GM21786 (cell line): ENCODE results near the gene HAUS8.
"Not testable (repeated sequence)": the region's sequence is repeated elsewhere in the genome, so short reads cannot be mapped to it uniquely, and the experiment has no call there.

Source experiments
- ATAC-seq: cut with Tn5 transposase; IDR thresholded peaks from one replicate; pipeline ENCODE4 v1.9.1; 2021; ENCODE audit not compliant: unreplicated experiment

The HAUS8 gene

DNA sequence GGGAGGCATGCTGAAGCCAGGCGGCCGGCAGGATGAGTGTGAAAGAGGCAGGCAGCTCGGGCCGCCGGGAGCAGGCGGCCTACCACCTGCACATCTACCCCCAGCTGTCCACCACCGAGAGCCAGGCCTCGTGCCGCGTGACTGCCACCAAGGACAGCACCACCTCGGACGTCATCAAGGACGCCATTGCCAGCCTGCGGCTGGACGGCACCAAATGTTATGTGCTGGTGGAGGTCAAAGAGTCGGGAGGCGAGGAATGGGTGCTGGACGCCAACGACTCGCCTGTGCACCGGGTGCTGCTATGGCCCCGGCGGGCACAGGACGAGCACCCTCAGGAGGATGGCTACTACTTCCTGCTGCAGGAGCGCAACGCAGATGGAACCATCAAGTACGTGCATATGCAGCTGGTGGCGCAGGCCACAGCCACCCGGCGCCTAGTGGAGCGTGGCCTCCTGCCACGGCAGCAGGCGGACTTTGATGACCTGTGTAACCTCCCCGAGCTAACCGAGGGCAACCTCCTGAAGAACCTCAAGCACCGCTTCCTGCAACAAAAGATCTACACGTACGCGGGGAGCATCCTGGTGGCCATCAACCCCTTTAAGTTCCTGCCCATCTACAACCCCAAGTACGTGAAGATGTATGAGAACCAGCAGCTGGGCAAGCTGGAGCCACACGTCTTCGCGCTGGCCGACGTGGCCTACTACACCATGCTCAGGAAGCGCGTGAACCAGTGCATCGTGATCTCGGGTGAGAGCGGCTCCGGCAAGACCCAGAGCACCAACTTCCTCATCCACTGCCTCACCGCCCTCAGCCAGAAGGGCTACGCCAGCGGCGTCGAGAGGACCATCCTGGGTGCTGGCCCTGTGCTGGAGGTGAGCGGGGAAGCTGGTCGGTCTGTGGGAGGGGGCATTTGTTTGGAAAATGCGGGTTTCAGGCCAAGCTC, 26.7 kb upstream of the HAUS8 start:
- no peak for ATAC-seq

DNA sequence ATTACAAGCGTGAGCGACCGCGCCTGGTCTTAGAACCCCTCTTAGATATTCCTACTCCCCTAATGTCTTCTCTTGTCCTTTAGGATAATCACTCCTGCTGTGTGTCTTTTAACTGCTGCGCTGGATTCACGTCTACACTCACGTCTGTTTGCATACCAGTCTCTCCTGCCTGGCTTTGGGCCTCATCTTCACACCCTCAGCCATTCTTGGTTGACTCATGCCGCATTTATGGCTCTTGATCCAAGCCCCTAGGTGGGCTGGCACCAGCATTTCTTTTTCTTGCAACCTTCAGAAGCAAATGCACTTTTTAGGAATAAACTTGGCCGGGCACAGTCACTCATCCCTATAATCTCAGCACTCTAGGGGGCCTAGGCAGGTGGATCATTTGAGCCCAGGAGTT, 23.1 kb upstream of the HAUS8 start:
- no peak for ATAC-seq

GRCh38 chr19:17097593-17098126, 22.4 kb upstream of the HAUS8 start:
- ATAC-seq, result no peak

GRCh38 chr19:17095141-17095919, 20.1 kb upstream of the HAUS8 start:
- ATAC-seq, result no peak

DNA sequence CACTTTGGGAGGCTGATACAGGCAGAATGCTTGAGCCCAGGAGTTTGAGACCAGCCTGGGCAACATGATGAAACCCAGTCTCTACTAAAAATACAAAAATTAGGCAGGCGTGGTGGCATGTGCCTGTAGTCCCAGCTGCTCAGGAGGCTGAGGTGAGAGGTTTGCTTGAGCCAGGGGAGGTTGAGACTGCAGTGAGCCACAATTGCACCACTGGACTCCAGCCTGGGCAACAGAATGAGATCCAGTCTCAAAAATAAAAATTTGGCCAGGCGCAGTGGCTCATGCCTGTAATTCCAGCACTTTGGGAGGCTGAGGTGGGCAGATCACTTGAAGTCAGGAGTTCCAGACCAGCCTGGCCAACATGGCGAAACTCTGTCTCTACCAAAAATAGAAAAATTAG, 19.4 kb upstream of the HAUS8 start:
- not testable (repeated sequence) for ATAC-seq

DNA sequence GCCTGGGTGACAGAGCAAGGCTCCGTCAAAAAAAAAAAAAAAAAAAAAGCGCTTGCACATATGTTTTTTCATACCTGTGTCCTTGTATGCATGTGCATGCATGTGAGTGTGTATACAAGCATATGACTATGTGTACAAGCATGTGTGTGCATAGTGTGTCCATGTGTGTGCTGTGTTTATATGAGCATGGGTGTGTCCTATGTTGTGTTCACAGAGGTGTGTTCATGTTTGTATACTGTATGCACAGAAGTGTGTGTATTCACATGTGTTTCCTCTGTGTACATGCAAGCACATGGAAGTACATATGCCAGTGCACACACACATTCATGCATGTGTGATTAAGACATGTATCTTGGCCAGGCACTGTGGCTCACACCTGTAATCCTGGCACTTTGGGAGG, 17.4 kb upstream of the HAUS8 start:
- ATAC-seq, result no peak

GRCh38 chr19:17091758-17092333, 16.6 kb upstream of the HAUS8 start:
- no peak for ATAC-seq

GRCh38 chr19:17090583-17090982, 15.3 kb upstream of the HAUS8 start:
- no peak for ATAC-seq

DNA sequence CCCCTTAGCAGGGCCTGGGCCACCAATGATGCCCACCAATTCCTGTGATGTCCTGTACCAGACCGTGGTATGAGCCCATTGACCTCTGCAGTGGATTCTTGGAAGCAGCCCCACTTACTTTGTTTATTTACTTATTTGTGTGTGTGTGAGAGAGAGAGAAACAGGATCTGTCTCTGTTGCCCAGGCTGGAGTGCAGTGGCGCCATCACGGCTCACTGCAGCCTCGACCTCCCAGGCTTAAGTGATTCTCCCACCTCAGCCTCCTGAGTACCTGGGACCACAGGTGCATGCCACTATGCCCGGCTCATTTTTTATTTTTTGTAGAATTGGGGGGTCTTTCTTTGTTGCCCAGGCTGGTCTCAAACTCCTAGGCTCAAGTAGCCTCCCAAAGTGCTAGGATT, 13.3 kb upstream of the HAUS8 start:
- no peak for ATAC-seq

- ATAC-seq, result no peak
These were observed 11.6 kb upstream of the HAUS8 start for GRCh38 chr19:17086834-17087233.

DNA sequence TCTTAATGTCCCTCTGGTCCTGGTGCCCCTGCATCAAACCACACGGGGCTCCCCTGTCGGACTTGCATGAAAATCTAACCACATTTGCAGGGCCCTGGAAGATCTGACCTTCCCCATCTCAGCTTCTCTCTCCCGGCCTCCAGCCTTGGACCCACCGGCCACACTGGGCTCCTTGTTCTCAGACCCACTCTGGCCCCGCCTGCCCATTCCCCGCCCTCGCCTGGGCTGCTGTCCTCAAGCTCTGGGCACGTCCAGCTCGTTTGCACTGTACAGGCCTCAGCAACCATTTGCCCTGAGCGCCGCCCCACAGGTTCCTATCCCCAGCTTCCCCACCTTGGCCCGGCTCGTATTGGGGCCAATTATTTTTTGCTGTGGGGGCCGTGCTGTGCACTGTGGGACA, 10.9 kb upstream of the HAUS8 start:
- ATAC-seq, result no peak

DNA sequence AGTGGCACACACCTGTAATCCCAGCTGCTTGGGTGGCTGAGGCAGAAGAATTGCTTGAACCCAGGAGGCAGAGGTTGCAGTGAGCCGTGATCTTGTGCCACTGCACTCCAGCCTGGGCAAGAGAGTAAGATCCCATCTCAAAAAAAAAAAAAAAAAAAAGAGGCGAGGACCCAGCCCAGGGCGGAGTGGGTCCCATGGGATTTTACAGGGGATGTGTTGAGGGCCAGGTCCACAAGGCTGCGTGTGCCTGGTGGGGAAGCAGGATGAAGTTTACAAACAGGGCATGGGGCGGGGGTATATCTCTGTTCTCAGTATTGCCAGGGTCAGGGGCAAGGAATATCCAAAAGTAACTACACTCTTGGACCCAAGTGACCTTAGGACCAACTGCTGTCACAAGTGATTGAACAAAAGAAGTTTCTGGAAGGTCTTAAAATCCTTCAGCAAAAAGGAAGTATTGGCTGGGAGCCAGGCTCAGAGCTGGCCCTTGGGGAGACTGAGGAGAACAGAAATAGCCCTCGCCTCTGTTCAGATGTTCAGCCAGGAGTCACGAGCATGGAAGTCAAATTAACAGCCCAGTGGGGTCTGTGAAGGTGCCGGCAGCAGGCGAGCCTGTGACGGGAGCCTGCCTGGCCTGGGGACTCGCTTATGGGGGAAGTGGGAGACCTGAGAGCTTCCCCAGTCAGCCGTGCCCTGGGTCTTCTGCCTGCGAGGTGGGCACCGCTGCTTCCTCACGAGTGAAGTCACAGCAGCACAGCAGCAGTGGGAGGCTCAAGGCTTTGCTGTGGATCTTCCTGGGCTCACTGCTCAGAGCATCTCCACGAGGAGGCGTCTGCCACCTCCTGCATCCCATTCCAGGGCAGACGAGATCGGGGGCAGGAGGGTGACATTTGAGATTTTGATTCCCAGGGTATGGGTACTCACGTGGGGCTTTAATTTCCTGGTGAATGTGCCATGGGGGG, 6.7 kb upstream of the HAUS8 start:
- no peak for ATAC-seq

DNA sequence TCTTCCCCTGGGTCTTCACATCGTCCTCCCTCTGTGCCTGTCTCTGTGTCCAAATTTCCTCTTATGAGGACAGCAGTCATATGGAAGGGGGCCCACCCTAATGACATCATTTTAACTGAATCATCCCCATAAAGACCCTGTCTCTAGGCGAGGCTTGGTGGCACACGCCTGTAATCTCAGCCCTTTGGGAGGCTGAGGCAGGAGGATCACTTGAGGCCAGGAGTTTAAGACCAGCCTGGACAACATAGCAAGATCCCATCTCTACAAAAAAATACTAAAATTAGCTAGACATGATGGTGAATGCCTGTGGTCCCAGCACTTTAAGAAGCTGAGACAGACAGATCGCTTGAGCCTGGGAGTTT, 5.2 kb upstream of the HAUS8 start:
- no peak for ATAC-seq

GRCh38 chr19:17079710-17080439, 4.6 kb upstream of the HAUS8 start:
- no peak for ATAC-seq

GRCh38 chr19:17078920-17079709, 3.9 kb upstream of the HAUS8 start:
- no peak for ATAC-seq

DNA sequence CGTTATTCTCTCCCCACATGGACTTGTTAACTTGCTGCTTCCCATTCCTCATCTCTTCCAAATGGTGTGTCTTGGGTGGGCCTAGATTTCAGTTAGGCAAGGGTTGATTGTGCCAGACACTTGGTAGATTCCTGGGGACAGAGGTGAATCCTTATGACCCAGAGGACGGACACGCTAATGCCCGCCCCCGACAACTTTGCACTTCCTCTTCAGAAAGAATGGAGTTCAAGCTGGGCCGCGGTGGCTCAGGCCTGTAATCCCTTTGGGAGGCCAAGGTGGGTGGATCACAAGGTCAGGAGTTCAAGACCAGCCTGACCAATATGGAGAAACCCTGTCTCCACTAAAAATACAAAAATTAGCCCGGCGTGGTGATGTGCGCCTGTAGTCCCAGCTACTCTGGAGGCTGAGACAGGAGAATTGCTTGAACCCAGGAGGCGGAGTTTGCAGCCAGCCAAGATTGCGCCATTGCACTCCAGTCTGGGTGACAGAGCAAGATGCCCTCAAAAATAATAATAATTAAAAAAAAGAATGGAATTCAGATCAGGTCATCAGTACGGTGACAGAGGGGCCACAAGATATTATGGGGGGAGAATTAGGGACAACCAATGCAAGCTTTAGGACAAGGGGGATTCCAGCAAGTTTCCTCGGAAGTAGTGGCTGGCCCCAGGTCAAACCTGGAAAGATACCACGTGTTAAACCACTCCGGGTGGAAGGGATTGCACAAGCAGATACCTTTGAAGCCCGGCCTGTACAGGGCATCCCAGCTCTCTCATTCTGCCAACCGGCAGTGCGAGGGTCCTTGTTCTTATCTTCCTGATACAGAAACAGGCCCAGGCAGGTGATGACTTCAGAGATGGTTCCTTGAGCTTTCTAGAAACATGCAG, 3.0 kb upstream of the HAUS8 start:
- ATAC-seq, result no peak

GRCh38 chr19:17077447-17078028, 2.3 kb upstream of the HAUS8 start:
- ATAC-seq, result no peak

- no peak for ATAC-seq
These were observed 1.3 kb upstream of the HAUS8 start for GRCh38 chr19:17076543-17076991.
